GM21390 (cell line): ENCODE results near the gene SBNO2.
"Not testable (repeated sequence)": the region's sequence is repeated elsewhere in the genome, so short reads cannot be mapped to it uniquely, and the experiment has no call there.

Source experiments
- ATAC-seq: cut with Tn5 transposase; IDR thresholded peaks from one replicate; pipeline ENCODE4 v1.9.1; 2021; ENCODE audit not compliant: unreplicated experiment

Gene SBNO2

DNA sequence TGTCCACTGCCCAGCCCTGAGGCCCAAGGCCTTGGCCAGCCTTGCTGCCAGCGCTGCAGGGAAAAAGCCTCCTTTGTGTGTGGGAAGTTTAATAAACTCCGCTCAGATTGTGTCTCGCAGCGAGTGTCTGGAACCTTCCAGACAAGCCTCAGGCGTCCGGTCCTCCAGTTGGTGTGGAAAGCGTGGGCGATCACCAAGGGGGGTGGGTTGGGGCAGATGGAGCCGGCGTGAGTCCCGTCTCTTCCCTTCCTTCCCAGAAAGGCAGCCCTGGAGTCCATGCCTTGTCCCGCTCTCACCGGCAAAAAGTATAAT is 36.1 kb upstream of the SBNO2 start:
- ATAC-seq = no peak

DNA sequence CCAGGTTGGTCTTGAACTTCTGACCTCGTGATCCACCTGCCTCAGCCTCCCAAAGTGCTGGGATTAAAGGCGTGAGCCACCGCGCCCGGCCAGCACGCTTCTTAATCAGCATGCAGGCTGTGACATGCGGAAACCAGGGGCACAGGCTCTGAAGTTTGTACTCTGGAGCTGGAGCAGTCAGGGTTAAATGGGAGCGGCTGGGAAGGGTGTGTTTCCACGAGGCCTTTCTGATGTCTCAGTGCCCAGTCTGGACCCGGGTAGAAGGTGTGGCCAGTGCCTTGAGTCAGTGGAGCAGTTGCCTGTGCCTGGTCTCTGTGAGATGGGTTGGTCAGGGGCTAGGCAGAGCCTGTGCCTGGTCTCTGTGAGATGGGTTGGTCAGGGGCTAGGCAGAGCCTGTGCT is 34.8 kb upstream of the SBNO2 start:
- ATAC-seq = not testable (repeated sequence)

DNA sequence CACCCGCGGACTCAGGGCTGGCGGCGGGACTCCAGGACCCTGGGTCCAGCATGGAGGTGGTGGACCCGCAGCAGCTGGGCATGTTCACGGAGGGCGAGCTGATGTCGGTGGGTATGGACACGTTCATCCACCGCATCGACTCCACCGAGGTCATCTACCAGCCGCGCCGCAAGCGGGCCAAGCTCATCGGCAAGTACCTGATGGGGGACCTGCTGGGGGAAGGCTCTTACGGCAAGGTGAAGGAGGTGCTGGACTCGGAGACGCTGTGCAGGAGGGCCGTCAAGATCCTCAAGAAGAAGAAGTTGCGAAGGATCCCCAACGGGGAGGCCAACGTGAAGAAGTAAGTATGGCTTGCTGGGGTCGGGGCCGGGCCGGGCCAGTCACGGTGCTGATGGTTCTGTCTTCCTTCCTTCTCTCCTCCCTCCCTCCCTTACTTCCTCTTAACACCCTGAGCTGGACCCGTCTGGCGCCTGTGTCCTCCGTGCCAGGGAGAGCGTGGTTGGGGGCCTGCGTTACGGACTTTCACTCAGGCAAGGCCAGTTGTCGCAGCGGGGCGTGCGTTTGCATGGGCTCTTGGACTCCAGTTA is 32.9 kb upstream of the SBNO2 start:
- no peak for ATAC-seq

DNA sequence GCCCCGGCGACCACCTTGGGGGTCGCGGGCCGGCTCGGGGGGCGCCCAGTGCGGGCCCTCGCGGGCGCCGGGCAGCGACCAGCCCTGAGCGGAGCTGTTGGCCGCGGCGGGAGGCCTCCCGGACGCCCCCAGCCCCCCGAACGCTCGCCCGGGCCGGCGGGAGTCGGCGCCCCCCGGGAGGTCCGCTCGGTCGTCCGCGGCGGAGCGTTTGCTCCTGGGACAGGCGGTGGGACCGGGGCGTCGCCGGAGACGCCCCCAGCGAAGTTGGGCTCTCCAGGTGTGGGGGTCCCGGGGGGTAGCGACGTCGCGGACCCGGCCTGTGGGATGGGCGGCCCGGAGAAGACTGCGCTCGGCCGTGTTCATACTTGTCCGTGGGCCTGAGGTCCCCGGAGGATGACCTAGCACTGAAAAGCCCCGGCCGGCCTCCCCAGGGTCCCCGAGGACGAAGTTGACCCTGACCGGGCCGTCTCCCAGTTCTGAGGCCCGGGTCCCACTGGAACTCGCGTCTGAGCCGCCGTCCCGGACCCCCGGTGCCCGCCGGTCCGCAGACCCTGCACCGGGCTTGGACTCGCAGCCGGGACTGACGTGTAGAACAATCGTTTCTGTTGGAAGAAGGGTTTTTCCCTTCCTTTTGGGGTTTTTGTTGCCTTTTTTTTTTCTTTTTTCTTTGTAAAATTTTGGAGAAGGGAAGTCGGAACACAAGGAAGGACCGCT is 32.2 kb upstream of the SBNO2 start:
- ATAC-seq = no peak

DNA sequence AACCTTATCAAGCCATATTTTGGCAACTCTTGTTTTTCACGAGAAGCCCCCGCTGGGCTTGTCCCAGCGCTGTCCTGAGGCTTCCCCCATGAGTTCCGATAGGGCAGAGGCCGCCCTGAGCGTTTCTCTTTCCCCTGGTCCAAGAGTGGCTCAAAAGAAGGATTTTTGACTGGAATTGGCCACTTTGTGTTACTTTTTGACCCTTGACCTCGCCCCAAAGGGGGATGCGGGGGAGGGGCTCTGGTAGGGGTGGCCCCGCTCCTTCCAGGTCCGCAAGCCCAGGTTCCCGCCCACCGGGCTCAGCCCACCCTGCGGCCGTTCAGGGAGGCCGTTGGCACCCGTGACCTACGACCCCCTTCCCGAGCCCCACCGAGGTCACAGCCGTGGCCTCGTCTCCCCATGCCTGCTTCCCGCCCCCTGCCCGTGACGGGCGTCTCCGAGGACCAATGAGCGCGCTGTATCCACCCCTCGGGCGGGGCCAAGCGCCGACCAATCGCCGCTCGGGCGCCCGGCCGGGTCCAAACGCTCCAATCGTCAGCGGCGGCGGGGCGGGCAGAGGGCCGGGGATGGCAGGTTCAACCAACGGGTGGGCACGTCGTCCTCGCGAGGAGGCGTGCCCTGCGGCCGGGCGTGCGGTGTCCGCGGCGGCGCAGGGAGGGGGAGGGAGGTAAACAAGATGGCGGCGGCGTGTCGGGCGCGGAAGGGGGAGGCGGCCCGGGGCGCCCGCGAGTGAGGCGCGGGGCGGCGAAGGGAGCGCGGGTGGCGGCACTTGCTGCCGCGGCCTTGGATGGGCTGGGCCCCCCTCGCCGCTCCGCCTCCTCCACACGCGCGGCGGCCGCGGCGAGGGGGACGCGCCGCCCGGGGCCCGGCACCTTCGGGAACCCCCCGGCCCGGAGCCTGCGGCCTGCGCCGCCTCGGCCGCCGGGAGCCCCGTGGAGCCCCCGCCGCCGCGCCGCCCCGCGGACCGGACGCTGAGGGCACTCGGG is 31.3 kb upstream of the SBNO2 start, which contains the start of gene STK11:
STK11 (plus strand) TSS at position 665 of the 986 bp plus-strand sequence. CDS start 1,136 bp downstream, outside the sequence.
- peak; percentile 83 for ATAC-seq

DNA sequence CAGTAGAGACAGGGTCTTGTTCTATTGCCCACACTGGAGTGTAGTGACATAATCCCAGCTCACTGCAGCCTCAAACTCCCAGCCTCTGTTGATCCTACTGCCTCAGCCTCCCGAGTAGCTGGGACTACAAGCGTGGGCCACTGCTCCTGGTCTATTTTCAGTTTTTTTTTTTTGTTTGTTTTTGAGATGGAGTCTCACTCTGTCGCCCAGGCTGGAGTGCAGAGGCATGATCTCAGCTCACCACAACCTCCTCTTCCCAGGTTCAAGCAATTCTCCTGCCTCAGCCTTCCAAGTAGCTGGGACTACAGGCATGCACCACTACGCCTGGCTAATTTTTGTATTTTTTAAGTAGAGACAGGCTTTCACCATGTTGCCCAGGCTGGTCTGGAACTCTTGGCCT is 26.5 kb upstream of the SBNO2 start:
- ATAC-seq = not testable (repeated sequence)

DNA sequence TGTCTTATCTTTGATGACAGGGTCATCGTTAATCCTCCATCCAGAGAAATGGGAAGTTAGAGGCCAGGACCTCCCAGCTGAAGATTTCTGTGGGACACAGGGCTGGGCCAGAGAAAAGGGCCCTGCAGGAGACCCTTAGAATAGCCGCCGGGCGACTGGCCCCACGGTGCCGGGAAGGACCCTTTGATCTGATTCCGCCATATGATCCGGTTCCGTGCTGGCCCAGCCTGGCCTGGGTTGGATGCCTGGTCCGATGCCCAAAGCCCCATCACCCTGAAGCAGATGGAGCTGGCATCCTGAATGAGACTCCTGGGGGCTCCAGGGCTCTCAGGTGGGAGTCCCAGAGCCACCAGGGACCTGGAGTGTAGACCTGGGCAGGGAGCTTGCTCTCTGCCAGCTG is 25.5 kb upstream of the SBNO2 start:
- no peak for ATAC-seq

DNA sequence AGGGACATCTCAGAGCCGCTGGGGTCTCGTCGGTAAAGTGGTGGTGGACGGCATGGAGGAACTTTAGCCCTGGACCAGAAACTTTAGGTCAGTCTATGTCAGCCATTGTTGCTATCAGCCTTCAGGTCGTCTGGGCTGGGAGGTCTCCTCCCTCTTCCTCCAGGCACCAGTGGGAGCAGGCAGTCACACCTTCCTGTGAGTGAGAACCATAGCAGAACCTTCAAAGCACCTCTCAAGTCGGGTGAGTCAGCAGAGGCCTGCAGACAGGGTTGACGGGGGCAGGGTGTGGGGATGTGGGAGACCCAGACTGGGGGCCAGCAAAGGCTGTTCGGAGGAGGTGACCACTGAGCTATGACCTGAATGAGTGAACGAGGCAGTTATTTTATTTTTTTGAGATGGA is 15.4 kb upstream of the SBNO2 start:
- no peak for ATAC-seq

DNA sequence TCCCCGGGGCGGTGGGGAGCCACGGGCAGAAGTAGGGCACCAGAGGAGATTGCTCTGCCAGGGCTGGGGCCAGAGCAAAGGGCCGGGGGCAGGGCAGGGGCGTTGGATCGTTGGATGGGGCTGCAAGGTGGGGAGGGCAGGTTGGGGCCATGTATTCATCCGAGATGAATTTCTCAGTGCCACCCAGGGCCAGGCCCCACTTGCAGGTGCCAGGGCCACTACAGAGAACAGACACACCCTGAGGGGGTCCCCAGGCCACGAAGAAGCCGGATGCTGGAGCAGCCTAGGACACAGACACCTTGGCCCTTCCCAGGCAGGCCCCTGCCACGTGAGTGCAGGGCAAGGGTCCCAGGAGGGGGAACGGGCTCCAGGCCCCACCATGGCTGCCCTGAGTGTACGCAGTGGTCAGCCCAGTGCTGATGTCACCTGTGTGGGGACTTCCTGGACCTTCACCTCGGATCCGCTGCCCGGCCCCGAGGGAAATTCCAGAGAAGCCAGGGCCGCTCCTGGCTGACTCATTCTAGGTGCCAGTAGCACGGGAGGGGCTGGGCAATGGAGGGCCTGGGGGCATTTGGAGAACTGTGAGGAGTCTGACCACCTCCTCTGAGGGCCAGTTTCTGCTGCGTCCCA is 9.6 kb upstream of the SBNO2 start:
- no peak for ATAC-seq

DNA sequence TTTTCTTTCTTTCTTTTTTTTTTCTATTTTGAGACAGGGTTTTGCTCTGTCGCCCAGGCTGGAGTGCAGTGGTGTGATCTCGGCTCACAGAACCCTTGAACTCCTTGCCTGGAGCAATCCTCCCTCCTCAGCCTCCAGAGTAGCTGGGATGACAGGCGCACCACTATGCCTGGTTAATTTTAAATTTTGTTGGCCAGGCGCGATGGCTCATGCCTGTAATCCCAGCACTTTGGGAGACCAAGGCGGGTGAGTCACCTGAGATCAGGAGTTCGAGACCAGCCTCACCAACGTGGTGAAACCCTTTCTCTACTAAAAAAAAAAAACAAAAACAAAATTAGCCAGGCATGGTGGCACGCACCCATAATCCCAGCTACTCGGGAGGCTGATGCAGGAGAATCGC is 8.7 kb upstream of the SBNO2 start:
- ATAC-seq = no peak

DNA sequence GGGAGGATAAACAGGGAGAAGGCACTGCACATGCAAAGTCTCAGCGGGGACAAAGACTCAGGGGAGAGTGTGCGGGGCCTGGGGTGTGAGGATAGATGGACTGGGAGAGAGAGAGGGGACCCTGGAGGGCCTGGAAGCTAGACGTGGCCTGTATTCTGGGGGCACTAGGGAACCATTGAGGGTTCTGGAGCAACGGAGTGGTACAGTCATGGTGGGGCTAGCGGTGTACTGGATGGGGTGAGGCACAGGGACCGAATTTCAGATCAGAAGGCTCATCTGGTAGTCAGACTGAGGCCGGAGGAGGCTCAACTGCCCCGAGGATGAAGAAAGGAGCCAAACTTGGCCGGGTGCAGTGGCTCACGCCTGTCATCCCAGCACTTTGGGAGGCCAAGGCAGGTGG is 8.0 kb upstream of the SBNO2 start:
- ATAC-seq = no peak

DNA sequence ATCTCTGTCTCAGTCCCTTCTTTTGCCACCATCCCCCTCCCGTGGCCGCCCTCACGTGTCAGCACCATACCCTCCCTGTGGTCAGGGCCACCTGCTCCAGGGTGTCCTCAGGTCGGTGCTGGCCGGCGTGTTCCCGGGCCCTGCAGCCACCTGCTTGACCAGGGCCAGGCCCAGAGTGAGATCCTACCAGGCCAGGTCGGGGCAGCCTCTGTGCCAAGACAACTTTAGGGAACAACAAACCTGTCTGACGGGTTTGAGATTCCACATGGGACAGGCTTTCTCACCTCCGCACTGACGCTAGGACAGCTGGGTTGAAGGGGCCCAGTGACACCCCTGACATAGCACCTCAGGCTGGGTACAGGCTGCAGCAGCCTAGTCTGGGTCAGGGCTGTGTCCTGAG is 7.5 kb upstream of the SBNO2 start:
- no peak for ATAC-seq

DNA sequence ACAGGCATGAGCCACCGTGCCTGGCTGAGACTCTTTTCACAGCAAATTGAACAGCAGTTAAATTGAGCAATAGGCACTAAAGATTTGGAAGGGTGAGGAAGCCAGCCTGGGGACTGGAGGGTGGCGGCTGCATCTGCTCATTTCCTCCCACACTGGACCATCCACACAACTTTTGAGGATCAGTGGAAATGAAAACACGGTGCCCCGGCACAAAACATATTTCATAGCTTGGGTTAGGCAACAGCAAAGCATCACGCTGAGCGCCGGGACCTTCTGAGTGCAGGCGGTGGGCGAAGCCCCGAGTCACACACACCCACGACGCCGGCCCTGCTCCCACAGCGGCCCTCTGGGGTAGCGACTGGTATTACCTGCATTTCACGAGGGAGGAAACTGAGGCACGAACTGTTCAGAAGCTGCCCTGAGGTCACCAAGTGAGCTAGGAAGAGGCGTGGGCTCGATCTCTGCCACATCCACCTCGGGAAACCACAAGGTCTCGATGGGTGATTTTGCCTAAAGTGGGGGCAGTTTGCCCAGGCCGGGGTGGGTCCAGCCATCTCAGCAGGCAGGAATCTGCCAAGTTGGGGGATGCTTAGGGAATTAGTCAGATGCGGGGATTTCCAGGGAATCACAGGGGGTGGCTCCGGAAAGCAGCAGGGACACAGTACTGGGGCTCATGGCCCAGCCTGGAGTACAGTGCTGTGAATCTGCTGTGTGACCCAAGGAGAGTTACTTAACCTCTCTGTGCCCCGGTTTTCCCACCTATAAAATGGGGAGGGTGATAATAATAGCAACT is 3.5 kb upstream of the SBNO2 start:
- ATAC-seq = no peak

DNA sequence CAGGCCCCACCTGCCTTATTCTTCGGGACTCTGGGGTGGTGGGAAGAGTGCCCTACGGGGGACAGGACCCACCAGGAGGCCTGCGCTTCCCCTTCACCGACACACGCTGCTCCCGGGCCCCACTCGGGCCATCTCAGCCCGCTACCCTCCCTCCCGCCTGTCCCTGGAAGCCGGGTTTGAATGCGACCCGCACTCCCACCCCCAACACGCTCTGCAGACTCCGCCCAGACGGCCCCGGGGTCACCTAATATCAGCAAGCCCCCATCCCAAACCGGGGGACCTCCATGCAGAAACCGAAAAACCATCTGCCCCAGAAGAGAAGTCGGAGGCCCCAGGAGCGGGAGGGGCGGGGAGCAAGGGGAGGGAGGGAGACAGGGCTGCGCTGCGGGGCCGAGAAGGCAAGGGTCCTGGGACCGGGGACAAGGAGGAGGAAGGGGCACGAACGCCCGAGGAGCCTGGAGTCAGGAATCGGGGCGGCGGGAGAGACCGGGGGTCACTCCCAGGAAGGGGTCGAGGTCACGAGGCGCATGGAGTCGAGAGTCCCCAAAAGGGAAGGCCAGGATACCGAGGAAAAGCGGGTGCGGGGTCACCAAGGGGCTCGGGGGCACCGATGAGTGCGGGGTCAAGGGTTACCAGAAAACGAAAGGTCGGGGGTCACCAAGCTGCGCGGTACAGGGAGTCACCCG is 766 bp downstream of the SBNO2 start:
- no peak for ATAC-seq

DNA sequence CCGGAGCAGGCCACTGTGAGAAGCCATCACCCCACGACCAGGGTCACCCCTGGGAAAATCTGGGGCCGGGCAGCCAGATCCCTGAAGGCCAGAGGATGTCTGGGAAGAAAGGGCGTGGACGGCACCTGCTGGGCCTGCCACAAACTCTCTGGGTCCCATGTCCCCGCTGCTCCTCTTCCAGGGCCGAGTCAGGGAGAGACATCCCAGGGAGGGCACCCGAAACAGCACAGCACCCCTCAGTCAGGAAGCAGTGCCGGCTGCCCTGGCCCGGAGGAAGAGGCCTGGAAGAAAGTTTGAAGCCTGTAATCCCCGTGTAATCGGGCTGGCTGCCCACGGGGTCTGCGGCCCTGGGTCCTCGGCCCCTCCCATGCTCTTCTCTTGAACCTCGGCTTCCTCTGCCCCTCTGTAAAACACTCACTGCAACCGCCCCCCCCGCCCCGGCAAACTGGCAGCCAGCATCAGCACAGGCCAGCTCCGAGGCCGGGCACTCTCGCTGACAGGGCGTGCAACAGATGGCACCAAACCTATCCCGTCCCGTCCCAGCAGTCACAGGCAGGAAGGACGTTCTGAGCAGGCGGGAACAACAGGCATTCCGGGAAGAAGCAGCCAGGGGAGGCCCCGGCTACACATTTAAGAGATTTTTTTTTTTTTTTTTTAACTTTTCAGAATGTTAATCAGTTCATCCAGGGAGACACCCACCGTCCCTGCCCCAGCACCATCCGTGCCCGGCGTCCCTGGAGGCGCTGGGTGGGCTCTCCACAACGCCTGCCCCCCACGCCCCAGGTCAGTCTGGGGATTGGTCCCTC is 1.5 kb downstream of the SBNO2 start:
- no peak for ATAC-seq

DNA sequence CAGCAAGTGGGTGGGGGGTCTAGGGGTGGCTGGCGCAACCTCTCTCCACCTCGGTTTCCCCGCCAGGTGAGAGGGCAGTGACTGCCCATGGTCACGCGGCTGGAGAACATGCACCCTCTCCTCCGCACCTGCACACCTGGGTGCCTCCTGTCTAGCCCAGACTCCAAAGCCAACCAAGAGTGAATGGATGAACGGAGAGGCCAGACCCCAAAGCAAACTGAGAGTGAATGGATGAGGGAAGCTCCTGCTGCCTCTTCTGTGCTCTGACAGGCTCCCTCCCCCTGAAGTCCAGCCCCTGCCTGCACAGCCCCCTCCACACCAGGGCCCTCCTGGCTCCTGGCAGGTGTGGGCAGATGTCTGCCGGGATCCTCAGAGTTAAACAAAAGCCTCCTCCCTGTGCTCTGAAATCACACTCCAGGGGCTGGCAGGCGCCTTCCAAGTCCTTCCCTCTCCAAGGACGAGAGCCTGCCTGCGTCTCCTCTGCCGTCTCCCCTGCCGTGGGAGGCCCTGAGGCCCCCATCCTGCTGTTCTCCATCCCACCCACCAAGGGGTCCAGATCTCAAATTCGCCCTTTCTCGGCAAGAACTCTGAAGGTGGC is 2.2 kb downstream of the SBNO2 start:
- ATAC-seq = no peak

DNA sequence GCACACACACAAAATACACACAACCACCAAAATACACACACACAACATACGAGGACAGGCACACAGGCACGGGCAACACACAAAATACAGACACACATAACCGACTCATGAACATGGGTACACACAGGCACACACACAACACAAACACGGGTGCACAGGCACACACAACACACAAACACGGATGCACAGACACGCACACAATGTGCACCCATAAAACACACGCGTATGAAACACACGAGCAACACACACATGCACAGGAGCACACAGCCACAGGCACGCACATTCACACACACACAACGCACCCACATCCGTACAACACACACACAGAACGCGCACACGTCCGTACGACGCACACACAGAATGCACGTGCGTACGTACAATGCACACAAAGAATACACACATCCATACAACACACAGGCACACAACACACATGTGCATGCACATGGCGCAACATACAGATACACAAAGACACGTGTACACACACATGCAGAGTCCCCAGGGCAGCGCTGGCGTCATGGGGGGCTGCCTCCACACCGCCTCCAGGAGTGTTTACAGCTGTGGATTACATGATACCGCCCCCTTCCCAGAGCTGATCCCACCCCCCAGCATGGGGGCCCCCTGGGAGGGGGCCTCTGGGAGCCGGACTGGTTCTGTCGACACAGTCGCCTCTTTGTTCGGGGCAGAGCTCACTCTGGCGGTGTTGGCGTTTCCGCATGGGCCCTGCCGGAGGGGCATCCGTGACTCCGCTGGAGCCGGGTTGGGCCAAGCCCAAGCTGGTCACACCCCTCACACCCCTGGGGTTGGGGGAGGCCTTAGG is 2.9 kb downstream of the SBNO2 start:
- ATAC-seq = no peak
